ENCODE results near the gene TBX1. TPM values are rescaled to one million over a fixed set of nuclear protein-coding genes. Genes with fewer than 3 reads are reported as not detected.
A peak's percentile ranks its signal among the peaks of the same experiment; 100 is the strongest.

TBX1 gene
- total RNA-seq, 4 donors from 2014 or later = 7.6 to 34.3 (median 18.5) TPM

DNA sequence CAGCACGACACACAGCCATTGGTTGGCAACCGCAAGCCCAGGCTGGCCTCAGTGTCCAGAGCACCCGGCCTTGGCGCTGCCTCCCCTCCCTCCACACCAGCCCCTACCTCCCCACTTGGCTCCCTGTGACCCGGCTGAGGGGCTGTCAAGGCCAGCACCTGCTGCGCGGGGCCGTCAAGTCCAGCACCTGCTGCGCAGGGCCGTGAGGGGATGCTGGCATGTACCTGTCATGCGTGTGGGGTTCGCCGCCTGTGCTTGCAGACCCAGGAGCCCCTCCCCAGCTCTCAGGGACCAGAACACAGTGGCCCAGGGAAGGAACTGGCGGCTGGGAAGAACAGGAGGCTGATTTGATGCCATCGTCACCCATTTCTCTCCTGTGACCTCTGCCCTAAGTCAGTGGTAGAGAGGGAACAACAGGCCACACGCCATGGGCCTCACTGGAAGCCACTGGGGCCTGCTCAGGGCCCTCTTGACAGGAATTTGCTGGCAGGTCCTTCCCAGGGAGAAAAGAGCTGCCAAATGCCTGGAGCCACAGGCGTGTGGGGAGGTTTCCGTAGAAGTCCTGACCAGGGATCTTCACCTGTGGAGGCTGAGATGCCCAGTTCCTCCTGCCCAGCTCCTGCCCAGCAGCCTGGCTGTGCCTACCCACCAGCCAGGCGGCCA lies 37.6 kb downstream of the TBX1 start:
- WGBS, 2 donors = 93 to 95% methylated on average over 8 to 12 of the region's 19 CpGs

DNA sequence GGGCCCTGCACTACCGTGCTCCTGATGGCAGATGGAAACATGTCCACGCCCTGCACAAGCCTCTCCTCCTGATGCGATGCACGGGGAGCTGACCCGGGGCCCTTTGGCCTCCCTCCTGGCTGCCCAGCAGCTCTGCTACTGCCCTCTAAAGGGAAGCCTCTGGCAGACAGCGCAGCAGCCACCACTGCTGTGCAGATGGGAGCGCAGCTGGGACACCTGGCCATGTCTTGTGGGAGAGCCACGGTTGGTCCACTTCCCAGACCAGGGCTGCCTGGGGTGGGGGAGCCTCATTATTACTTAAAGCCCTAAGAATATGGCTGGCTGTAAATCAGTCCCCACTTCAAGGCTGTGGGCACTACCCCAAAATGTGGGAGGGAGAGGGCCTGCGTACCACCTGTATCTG lies 38.3 kb downstream of the TBX1 start:
- H3K27ac ChIP-seq = no peak overlapping the region
- no peaks in the 10 kb centered on the region for H3K4me1 ChIP-seq
- DNase-seq = no peak
- no peaks in the 10 kb centered on the region for H3K27me3 ChIP-seq
- no peak overlapping the region for H3K4me3 ChIP-seq (replicated peaks in 1 of 3)
- intact Hi-C loops (cut with DNase I) = no loop called here
- H3K9me3 ChIP-seq = no peaks in the 10 kb centered on the region
- 83 to 100% methylated on average over 1 to 5 of the region's 9 CpGs for WGBS, 2 donors
- TF ChIP-seq, protein P1, sequence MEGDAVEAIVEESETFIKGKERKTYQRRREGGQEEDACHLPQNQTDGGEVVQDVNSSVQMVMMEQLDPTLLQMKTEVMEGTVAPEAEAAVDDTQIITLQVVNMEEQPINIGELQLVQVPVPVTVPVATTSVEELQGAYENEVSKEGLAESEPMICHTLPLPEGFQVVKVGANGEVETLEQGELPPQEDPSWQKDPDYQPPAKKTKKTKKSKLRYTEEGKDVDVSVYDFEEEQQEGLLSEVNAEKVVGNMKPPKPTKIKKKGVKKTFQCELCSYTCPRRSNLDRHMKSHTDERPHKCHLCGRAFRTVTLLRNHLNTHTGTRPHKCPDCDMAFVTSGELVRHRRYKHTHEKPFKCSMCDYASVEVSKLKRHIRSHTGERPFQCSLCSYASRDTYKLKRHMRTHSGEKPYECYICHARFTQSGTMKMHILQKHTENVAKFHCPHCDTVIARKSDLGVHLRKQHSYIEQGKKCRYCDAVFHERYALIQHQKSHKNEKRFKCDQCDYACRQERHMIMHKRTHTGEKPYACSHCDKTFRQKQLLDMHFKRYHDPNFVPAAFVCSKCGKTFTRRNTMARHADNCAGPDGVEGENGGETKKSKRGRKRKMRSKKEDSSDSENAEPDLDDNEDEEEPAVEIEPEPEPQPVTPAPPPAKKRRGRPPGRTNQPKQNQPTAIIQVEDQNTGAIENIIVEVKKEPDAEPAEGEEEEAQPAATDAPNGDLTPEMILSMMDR (IDR thresholded peaks at IDR 0.05) = no peak
- TF ChIP-seq POLR2A (IDR thresholded peaks at IDR 0.05) = no peak
- H3K36me3 ChIP-seq = no peaks in the 10 kb centered on the region

More for the DNA sequence above, 37.6 kb downstream of the TBX1 start:
- no peaks in the 10 kb centered on the region for H3K36me3 ChIP-seq
- no peak overlapping the region for H3K4me3 ChIP-seq (replicated peaks in 1 of 3)
- no peak overlapping the region for H3K27ac ChIP-seq
- TF ChIP-seq, protein P1 (IDR thresholded peaks at IDR 0.05) = no peak
- TF ChIP-seq POLR2A (IDR thresholded peaks at IDR 0.05) = no peak
- no peaks in the 10 kb centered on the region for H3K27me3 ChIP-seq
- H3K4me1 ChIP-seq = no peaks in the 10 kb centered on the region
- no peak for DNase-seq
- intact Hi-C loops (cut with DNase I) = no loop called here
- H3K9me3 ChIP-seq = no peaks in the 10 kb centered on the region

DNA sequence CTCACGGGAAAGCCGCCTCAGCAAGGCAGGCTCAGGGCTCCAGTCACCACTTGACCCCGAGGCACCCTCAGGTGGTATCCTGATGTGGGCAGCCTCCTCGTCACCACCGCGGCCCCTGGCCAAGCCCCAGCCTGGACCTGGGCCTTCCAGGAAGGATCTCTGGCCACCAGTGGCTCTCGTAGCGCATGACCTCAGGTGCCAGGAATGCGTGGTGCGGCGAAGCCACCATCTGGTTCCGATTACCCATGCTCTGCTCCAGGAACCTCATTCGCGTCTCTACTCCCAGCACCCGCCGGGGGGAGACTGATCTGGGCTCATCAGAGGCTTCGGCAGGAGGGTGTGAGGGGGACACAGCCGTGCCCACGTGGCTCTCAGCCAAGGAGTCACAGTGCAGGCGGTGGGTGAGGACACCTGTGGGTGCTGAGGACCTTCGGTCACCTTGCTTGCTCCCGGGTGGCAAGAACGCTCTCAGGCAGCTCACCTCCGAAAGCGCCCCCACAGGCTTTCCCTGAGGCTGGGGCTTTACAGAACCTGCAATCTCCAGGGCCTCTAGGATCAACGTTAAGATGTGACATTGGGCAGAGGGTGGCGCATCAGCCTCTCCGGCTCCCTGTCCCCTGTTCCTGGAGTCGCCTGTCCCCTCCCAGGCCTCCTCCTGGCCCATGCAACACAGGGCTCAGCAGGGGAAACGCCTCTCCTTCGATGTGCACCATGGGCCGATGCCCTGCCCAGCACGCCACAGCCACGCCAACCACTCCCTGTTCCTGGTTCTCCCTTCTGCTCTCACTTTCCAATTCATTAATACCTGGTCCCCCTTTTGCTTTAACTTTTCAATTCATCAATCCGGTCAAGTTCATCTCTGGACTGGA lies 39.0 kb downstream of the TBX1 start:
- Histone ChIP-seq H3K27me3 (no peaks in the 10 kb centered on the region), H3K36me3 (no peaks in the 10 kb centered on the region), H3K4me1 (no peaks in the 10 kb centered on the region), H3K9me3 (no peaks in the 10 kb centered on the region), H3K27ac (no peak overlapping the region), H3K4me3 (replicated peaks in 1 of 3) (no peak overlapping the region)
- TF ChIP-seq, protein P1 (IDR thresholded peaks at IDR 0.05) = no peak
- no peak for TF ChIP-seq POLR2A (IDR thresholded peaks at IDR 0.05)
- 79 to 95% methylated on average over 19 to 22 of the region's 35 CpGs for WGBS, 2 donors
- peak in 1 of 2 donors; percentile 17 for DNase-seq
- intact Hi-C loops (cut with DNase I) = no loop called here

DNA sequence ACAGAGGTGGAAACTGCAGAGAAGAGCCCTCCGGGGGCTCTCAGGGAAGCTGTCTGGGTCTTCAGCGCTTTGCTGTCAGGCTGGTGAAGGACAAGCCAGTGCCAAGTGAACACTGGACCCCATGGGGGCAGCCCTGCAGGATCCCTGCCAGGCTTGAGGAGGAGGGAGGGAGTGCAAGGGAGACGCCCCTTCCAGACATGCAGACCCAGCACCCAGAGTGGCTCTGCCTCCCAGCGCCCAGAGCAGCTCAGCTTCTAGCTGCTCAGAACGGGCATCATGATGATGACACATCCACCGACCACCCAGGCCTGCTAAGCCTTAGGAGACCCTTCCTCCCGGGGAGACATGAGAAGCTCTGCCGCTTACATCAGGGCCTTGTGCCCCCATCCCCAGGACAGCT lies 39.7 kb downstream of the TBX1 start:
- TF ChIP-seq POLR2A (IDR thresholded peaks at IDR 0.05) = no peak
- TF ChIP-seq, protein P1 (IDR thresholded peaks at IDR 0.05) = no peak
- H3K36me3 ChIP-seq = no peaks in the 10 kb centered on the region
- intact Hi-C loops (cut with DNase I) = no loop called here
- H3K4me1 ChIP-seq = no peaks in the 10 kb centered on the region
- H3K4me3 ChIP-seq (replicated peaks in 1 of 3) = no peak overlapping the region
- WGBS, 2 donors = 92 to 97% methylated on average over 4 to 5 of the region's 8 CpGs
- H3K27me3 ChIP-seq = no peaks in the 10 kb centered on the region
- no peak overlapping the region for H3K27ac ChIP-seq
- no peaks in the 10 kb centered on the region for H3K9me3 ChIP-seq
- no peak for DNase-seq

DNA sequence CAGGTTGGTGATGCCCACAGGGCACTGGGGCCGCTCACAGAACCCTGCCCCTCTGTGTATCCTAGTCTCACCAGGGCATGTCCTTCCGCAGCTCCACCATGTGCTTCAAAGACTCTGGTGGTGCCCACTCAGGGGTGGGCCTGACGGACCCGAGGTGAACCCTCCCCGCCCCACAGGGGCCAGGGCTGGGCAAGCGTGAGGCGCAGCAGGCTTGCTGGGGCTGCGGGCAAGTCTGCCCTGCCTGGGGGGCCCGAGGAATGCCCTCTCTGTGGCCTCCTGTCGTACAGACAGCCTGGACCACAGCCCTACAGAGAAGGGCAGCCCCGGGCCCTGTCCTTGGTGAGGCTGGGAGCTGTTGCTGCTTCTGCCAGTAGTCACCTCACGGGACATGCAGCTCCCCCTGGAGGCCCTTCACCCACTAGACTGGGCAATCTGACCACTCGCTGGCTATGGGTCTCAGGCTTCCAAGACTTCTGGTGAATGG lies 40.2 kb downstream of the TBX1 start:
- no peaks in the 10 kb centered on the region for H3K27me3 ChIP-seq
- WGBS, 2 donors = 91 to 100% methylated on average over 1 to 13 of the region's 13 CpGs
- H3K9me3 ChIP-seq = no peaks in the 10 kb centered on the region
- no peak for DNase-seq
- H3K36me3 ChIP-seq = no peaks in the 10 kb centered on the region
- TF ChIP-seq, protein P1 (IDR thresholded peaks at IDR 0.05) = no peak
- TF ChIP-seq POLR2A (IDR thresholded peaks at IDR 0.05) = no peak
- intact Hi-C loops (cut with DNase I) = no loop called here
- H3K4me1 ChIP-seq = peaks cover 0 to 2% of the 10 kb centered on the region in 2 donors
- H3K4me3 ChIP-seq (replicated peaks in 1 of 3) = no peak overlapping the region
- no peak overlapping the region for H3K27ac ChIP-seq
